Measurements from ENCODE around the gene STX18. TPM values are rescaled to one million over a fixed set of nuclear protein-coding genes. Genes with fewer than 3 reads are reported as not detected.

STX18 gene
- total RNA-seq, 1 donor from 2014 or later, result 36.7 TPM

DNA sequence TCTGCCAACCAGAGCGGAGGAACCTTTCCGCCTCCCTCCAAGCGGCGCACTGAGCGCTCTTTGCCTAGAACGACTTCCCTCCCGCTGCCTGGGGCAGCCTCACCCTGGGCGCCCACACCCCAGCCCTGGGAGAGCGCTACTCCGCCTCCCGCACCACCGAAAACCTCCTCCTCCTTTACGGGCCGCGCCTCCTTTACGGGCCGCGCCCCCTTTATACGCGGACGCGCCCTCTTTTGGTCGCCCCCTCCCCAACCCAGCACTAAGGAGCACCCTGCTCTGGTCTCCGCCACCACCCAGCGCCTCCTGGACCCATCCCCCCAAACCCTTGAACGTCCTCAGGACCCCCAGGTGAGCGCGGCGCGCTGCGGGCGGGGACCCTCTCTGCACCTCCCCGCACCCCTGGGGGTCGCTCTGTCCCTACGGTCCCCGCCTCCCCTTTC is 155.5 kb downstream of the STX18 start:
- no peak for DNase-seq (ENCODE audit: low read depth, low spot score)
- Mint-ChIP-seq H3K36me3 (ENCODE audit: low read depth) (no peaks in the 10 kb centered on the region), H3K4me3 (peak overlapping the region; percentile 88), H3K27ac (ENCODE audit: unreplicated experiment) (no peak overlapping the region), H3K27me3 (ENCODE audit: low read depth) (peaks cover 84% of the 10 kb centered on the region), H3K9me3 (no peaks in the 10 kb centered on the region), H3K4me1 (peaks cover 13% of the 10 kb centered on the region)
- TF ChIP-seq CTCF (conservative IDR thresholded peaks at IDR 0.05), result no peak

DNA sequence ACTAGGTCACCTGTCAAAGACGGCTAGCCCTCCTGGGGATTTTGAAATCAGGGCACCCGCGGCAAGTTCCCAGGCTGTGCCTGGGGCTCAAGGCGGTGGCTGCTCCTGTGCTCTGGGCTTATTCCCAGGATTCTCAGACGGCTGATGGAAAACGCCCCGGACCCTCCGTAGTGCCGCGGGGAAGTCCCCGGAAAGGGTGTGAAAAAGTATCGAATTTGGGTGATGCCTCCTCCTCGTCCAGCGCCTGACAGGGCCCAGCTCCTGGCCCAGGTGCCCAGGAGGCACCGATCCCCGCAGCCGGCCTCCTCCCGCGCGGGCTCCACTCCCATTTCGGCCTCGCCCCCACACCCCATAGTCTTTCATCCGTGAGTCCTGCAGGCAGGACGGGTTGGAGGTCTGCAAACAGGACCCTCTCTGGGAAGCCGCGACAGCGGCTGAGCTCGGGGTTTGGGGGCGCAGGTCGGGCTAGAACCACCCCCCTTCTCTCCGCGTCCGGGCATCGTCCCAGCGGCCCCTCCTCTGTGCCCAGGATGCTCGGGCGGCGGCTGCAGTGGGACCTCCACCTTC is 156.0 kb downstream of the STX18 start:
- TF ChIP-seq CTCF (conservative IDR thresholded peaks at IDR 0.05), result no peak
- peaks cover 85% of the 10 kb centered on the region for H3K27me3 Mint-ChIP-seq (ENCODE audit: low read depth)
- H3K27ac Mint-ChIP-seq (ENCODE audit: unreplicated experiment), result no peak overlapping the region
- H3K36me3 Mint-ChIP-seq (ENCODE audit: low read depth), result no peaks in the 10 kb centered on the region
- H3K9me3 Mint-ChIP-seq, result no peaks in the 10 kb centered on the region
- H3K4me3 Mint-ChIP-seq, result peak overlapping the region; percentile 88
- peaks cover 13% of the 10 kb centered on the region for H3K4me1 Mint-ChIP-seq
- DNase-seq (ENCODE audit: low read depth, low spot score), result no peak

- Mint-ChIP-seq H3K4me1 (peaks cover 13% of the 10 kb centered on the region), H3K27me3 (ENCODE audit: low read depth) (peaks cover 80% of the 10 kb centered on the region), H3K9me3 (no peaks in the 10 kb centered on the region), H3K27ac (ENCODE audit: unreplicated experiment) (no peak overlapping the region), H3K4me3 (peak overlapping the region; percentile 74), H3K36me3 (ENCODE audit: low read depth) (no peaks in the 10 kb centered on the region)
- peak; percentile 51 for TF ChIP-seq CTCF (conservative IDR thresholded peaks at IDR 0.05)
- no peak for DNase-seq (ENCODE audit: low read depth, low spot score)
Measured at GRCh38 chr4:4384837-4385236, 157.0 kb downstream of the STX18 start.

DNA sequence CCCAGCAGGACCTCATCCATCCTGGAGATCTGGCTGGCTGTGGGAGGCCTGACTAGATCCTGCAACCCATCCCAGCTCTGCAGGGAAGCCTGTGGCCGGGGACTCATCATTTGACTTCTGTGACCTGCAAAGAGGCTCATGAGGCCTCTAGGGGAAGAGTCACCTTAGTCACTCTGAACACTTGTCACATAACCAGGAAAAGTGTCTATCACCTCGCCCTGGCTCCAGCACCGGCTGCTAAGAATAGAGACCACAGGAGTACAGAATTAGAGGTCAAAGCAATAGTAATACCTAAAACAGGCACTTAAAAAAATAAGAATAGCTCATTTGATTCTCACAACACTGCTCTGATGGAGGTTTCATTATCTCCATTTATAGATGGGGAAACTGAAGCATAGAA is 158.8 kb downstream of the STX18 start:
- H3K27me3 Mint-ChIP-seq (ENCODE audit: low read depth), result peaks cover 67% of the 10 kb centered on the region
- DNase-seq (ENCODE audit: low read depth, low spot score), result no peak
- H3K27ac Mint-ChIP-seq (ENCODE audit: unreplicated experiment), result no peak overlapping the region
- TF ChIP-seq CTCF (conservative IDR thresholded peaks at IDR 0.05), result no peak
- H3K4me3 Mint-ChIP-seq, result peak overlapping the region; percentile 42
- H3K9me3 Mint-ChIP-seq, result no peaks in the 10 kb centered on the region
- H3K36me3 Mint-ChIP-seq (ENCODE audit: low read depth), result no peaks in the 10 kb centered on the region
- H3K4me1 Mint-ChIP-seq, result peaks cover 10% of the 10 kb centered on the region

DNA sequence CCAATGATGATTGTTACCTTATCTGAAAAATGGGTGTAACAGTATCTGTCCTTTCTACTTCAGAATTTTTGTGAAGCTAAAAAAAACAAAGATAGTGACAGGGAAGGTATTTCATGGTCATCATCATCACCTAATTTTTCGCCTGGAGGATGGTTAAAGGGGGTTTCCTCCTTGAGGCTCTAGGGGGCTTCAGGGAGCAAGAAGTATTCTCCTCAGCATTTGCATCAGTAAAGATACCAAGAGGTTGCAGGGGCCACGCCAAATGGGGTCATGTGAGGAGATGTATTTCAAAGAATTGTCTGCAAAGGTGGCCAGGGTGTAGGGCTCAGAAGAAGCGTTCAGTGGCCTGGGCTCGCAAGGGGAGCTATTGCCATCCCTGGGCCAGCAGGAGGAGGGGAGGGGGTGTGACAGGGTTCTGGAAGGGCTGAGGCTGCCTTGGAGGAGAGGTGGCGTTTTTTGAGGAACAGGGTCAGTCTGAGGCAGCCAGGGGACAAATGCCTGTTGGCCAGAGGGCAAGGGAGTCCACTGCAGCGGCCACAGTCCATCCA is 162.2 kb downstream of the STX18 start:
- Mint-ChIP-seq H3K9me3 (no peaks in the 10 kb centered on the region), H3K36me3 (ENCODE audit: low read depth) (no peaks in the 10 kb centered on the region), H3K4me1 (no peaks in the 10 kb centered on the region), H3K27me3 (ENCODE audit: low read depth) (peaks cover 58% of the 10 kb centered on the region), H3K4me3 (peak overlapping the region; percentile 52), H3K27ac (ENCODE audit: unreplicated experiment) (no peak overlapping the region)
- no peak for DNase-seq (ENCODE audit: low read depth, low spot score)
- TF ChIP-seq CTCF (conservative IDR thresholded peaks at IDR 0.05), result no peak

Measured in neural crest cell (in vitro differentiated cells).